HEK293 (cell line): ENCODE results near the gene NCOA6.

Source experiments
- CTCF ChIA-PET: fragments of 350-600 bp; formaldehyde crosslinking; extraction: SDS; loops from one replicate; lab custom pipeline; 2021; ENCODE audit warnings: antibody characterized with exemption; lab: Yijun Ruan, JAX
- POLR2A ChIA-PET: fragments of 300-600 bp; formaldehyde crosslinking; extraction: SDS; loops from one replicate; lab custom pipeline; 2020; ENCODE audit warnings: antibody characterized with exemption, inconsistent platforms; lab: Yijun Ruan, JAX
- H3K27ac ChIP-seq: fragments of 200-500 bp; sonication (Bioruptor generic); 2 replicates; pipeline ENCODE4 v1.5.1; 2014; ENCODE audit warnings: low read depth, low read length, control low read depth, inconsistent platforms; ENCODE audit errors: extremely low read depth
- H3K36me3 ChIP-seq, 2 experiments: fragments of 200-500 bp in 1 of 2; sonication (Bioruptor generic) in 1 of 2; 1 replicate in 1 of 2; 2 replicates in 1 of 2; pipeline ENCODE4 v1.5.1; 2014 to 2017; ENCODE audit warnings: inconsistent platforms in 2 of 2, low read length in 2 of 2; ENCODE audit not compliant: control insufficient read depth in 2 of 2, insufficient read depth in 1 of 2
- H3K4me1 ChIP-seq: fragments of 200-500 bp; sonication (Bioruptor generic); 2 replicates; pipeline ENCODE4 v1.5.1; 2014; ENCODE audit warnings: mild to moderate bottlenecking, low read length, inconsistent platforms; ENCODE audit not compliant: control insufficient read depth, insufficient read depth
- H3K4me3 ChIP-seq: 2 replicates; pipeline ENCODE4 v1.5.1; 2011; ENCODE audit warnings: low read depth, mild to moderate bottlenecking, control low read depth, low read length, moderate library complexity
- H3K9me3 ChIP-seq: fragments of 200-500 bp; sonication (Bioruptor generic); 2 replicates; pipeline ENCODE4 v1.5.1; 2014; ENCODE audit warnings: low read depth, low read length, inconsistent platforms; ENCODE audit not compliant: control insufficient read depth, insufficient read depth
- GLI2 ChIP-seq: fragments of 450-650 bp; formaldehyde crosslinking; IDR thresholded peaks from 2 replicates; pipeline ENCODE4; 2017; ENCODE audit warnings: missing biosample characterization, missing genetic modification characterization, low read depth, borderline replicate concordance
- OSR2 ChIP-seq: fragments of 450-650 bp; formaldehyde crosslinking; IDR thresholded peaks from 2 replicates; pipeline ENCODE4 v1.5.1; 2016; ENCODE audit warnings: missing biosample characterization, missing genetic modification characterization
- OVOL3 ChIP-seq: fragments of 450-650 bp; formaldehyde crosslinking; IDR thresholded peaks from 2 replicates; pipeline ENCODE4 v1.5.1; 2016; ENCODE audit warnings: missing biosample characterization, missing genetic modification characterization
- REPIN1 ChIP-seq: fragments of 450-650 bp; formaldehyde crosslinking; IDR thresholded peaks from 2 replicates; pipeline ENCODE4 v1.5.1; 2017; ENCODE audit warnings: missing biosample characterization, missing genetic modification characterization, low read depth
- SCRT1 ChIP-seq: fragments of 450-650 bp; formaldehyde crosslinking; IDR thresholded peaks from 2 replicates; pipeline ENCODE4 v1.5.1; 2016; ENCODE audit warnings: missing biosample characterization, missing genetic modification characterization, borderline replicate concordance
- SCRT2 ChIP-seq: fragments of 450-650 bp; formaldehyde crosslinking; IDR thresholded peaks from 2 replicates; pipeline ENCODE4 v1.5.1; 2016; ENCODE audit warnings: missing biosample characterization, missing genetic modification characterization
- SP7 ChIP-seq: fragments of 450-650 bp; formaldehyde crosslinking; IDR thresholded peaks from 2 replicates; pipeline ENCODE4 v1.5.1; 2016; ENCODE audit warnings: missing biosample characterization, missing genetic modification characterization
- WT1 ChIP-seq: fragments of 450-650 bp; formaldehyde crosslinking; IDR thresholded peaks from 2 replicates; pipeline ENCODE4 v1.5.1; 2016; ENCODE audit warnings: missing biosample characterization, missing genetic modification characterization
- ZBTB8A ChIP-seq: fragments of 450-650 bp; formaldehyde crosslinking; IDR thresholded peaks from 2 replicates; pipeline ENCODE4 v1.5.1; 2016; ENCODE audit warnings: missing biosample characterization, missing genetic modification characterization
- ZEB2 ChIP-seq: fragments of 450-650 bp; formaldehyde crosslinking; IDR thresholded peaks from 2 replicates; pipeline ENCODE4 v1.5.1; 2016; ENCODE audit warnings: missing biosample characterization, missing genetic modification characterization
- ZFHX2 ChIP-seq: fragments of 450-650 bp; formaldehyde crosslinking; conservative IDR thresholded peaks from 2 replicates; pipeline ENCODE4 v1.5.1; 2016; ENCODE audit warnings: missing biosample characterization, missing genetic modification characterization
- ZNF121 ChIP-seq: fragments of 450-650 bp; formaldehyde crosslinking; IDR thresholded peaks from 2 replicates; pipeline ENCODE4 v1.5.1; 2016; ENCODE audit warnings: missing biosample characterization, missing genetic modification characterization
- ZNF157 ChIP-seq: fragments of 450-650 bp; formaldehyde crosslinking; IDR thresholded peaks from 2 replicates; pipeline ENCODE4 v1.5.1; 2016; ENCODE audit warnings: missing biosample characterization, missing genetic modification characterization
- ZNF174 ChIP-seq: fragments of 450-650 bp; formaldehyde crosslinking; IDR thresholded peaks from 2 replicates; pipeline ENCODE4 v1.5.0; 2017; ENCODE audit warnings: missing biosample characterization, mild to moderate bottlenecking, missing genetic modification characterization
- ZNF350 ChIP-seq: fragments of 450-650 bp; formaldehyde crosslinking; IDR thresholded peaks from 2 replicates; pipeline ENCODE4 v1.5.0; 2017; ENCODE audit warnings: missing biosample characterization, mild to moderate bottlenecking, missing genetic modification characterization
- ZNF423 ChIP-seq: fragments of 450-650 bp; formaldehyde crosslinking; IDR thresholded peaks from 2 replicates; pipeline ENCODE4 v1.5.1; 2016; ENCODE audit warnings: missing biosample characterization, missing genetic modification characterization
- ZNF510 ChIP-seq: fragments of 450-650 bp; formaldehyde crosslinking; IDR thresholded peaks from 2 replicates; pipeline ENCODE4 v1.5.1; 2018; ENCODE audit warnings: mild to moderate bottlenecking, missing genetic modification characterization, missing biosample characterization; ENCODE audit not compliant: insufficient replicate concordance
- ZNF600 ChIP-seq: fragments of 450-650 bp; formaldehyde crosslinking; IDR thresholded peaks from 2 replicates; pipeline ENCODE4 v1.5.1; 2016; ENCODE audit warnings: missing biosample characterization, missing genetic modification characterization
- ZNF629 ChIP-seq: fragments of 450-650 bp; formaldehyde crosslinking; IDR thresholded peaks from 2 replicates; pipeline ENCODE4 v1.5.1; 2017; ENCODE audit warnings: missing biosample characterization, missing genetic modification characterization
- ZNF654 ChIP-seq: fragments of 450-650 bp; formaldehyde crosslinking; IDR thresholded peaks from 2 replicates; pipeline ENCODE4 v1.5.1; 2016; ENCODE audit warnings: low read depth, missing biosample characterization, missing genetic modification characterization
- ZNF76 ChIP-seq: fragments of 450-650 bp; formaldehyde crosslinking; IDR thresholded peaks from 2 replicates; pipeline ENCODE4; 2016; ENCODE audit warnings: low read depth, missing biosample characterization, missing genetic modification characterization, borderline replicate concordance
- ZNF791 ChIP-seq: fragments of 450-650 bp; formaldehyde crosslinking; IDR thresholded peaks from 2 replicates; pipeline ENCODE4 v1.5.1; 2016; ENCODE audit warnings: missing biosample characterization, missing genetic modification characterization
- TF ChIP-seq, protein P1 (sequence below): fragments of 450-650 bp; formaldehyde crosslinking; IDR thresholded peaks from 2 replicates; pipeline ENCODE4 v1.5.1; 2016; ENCODE audit warnings: missing biosample characterization, missing genetic modification characterization, low read depth
- TF ChIP-seq, protein P2 (sequence below): fragments of 450-650 bp; formaldehyde crosslinking; IDR thresholded peaks from 2 replicates; pipeline ENCODE4 v1.5.1; 2016; ENCODE audit warnings: missing biosample characterization, missing genetic modification characterization
- TF ChIP-seq, protein P3 (sequence below): fragments of 450-650 bp; formaldehyde crosslinking; IDR thresholded peaks from 2 replicates; pipeline ENCODE4 v1.5.1; 2017; ENCODE audit warnings: missing biosample characterization, missing genetic modification characterization
- TF ChIP-seq, protein P4 (sequence below): fragments of 450-650 bp; formaldehyde crosslinking; IDR thresholded peaks from 2 replicates; pipeline ENCODE4 v1.5.1; 2017; ENCODE audit warnings: missing biosample characterization, mild to moderate bottlenecking, missing genetic modification characterization, moderate library complexity
- TF ChIP-seq, protein P5 (sequence below): fragments of 450-650 bp; formaldehyde crosslinking; IDR thresholded peaks from 2 replicates; pipeline ENCODE4 v1.5.1; 2016; ENCODE audit warnings: missing biosample characterization, missing genetic modification characterization
- TF ChIP-seq, protein P6 (sequence below): fragments of 450-650 bp; formaldehyde crosslinking; IDR thresholded peaks from 2 replicates; pipeline ENCODE4 v1.5.1; 2017; ENCODE audit warnings: missing biosample characterization, missing genetic modification characterization

NCOA6 gene

DNA sequence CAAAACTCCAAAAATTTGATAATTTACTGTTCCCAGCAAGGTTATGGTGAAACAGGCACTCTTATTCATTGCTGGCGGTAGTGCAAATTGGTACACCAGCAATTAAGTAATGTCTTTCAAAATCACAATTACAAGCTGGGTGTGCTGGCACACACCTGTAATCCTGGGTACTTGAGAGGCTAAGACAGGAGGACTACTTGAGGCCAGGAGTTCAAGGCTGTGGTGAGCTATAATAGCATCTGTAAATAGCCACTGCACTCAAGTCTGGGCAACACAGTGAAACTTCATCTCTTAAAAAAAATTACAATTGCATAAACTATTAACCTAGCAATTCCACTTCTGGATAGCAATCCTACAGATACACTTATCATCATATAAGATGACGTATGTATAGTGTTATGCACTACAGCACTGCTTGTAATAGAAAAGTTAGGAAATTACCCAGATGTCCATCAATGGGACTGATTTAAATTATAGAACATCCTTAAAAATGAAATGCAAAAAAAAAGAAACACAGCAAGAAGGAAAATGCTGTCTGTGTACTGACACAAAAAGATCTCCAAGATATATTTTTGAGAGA, 31.4 kb downstream of the NCOA6 start:
- no peak overlapping the region for H3K4me3 ChIP-seq
- CTCF ChIA-PET: no interaction called here

More for the DNA sequence above, 31.4 kb downstream of the NCOA6 start:
- H3K9me3 ChIP-seq: no peaks in the 10 kb centered on the region
- POLR2A ChIA-PET: interaction anchor here (0.9 kb wide), 1 partner anchor 30 kb away, joined by 3 read pairs; no protein-coding TSS in a partner anchor
- H3K27ac ChIP-seq: no peak overlapping the region
- TF ChIP-seq ZNF174 (tag by site-specific recombination) (no peak), OSR2 (tag by site-specific recombination) (peak; percentile 95), ZNF157 (no peak), ZNF423 (no peak), ZNF654 (tag by site-specific recombination) (no peak), WT1 (tag by site-specific recombination) (peak; percentile 41; the same call in 1 of the 2 replicates), REPIN1 (tag by site-specific recombination) (no peak), ZNF791 (no peak), OVOL3 (tag by site-specific recombination) (0 out of 2 replicates have a peak, but pooled peaks have one; percentile 19), SCRT1 (tag by site-specific recombination) (peak; percentile 62), ZNF629 (peak; percentile 44), ZNF600 (tag by site-specific recombination) (peak; percentile 64; the same call in 1 of the 2 replicates), ZBTB8A (tag by site-specific recombination) (no peak), GLI2 (tag by site-specific recombination) (0 out of 2 replicates have a peak, but pooled peaks have one; percentile 43), ZNF350 (tag by site-specific recombination) (no peak), ZNF510 (tag by site-specific recombination) (no peak), ZNF76 (tag by site-specific recombination) (no peak; the same call in 1 of the 2 replicates), ZNF121 (tag by site-specific recombination) (no peak), ZEB2 (tag by site-specific recombination) (0 out of 2 replicates have a peak, but pooled peaks have one; percentile 64), ZFHX2 (tag by site-specific recombination) (no peak), SCRT2 (tag by site-specific recombination) (0 out of 2 replicates have a peak, but pooled peaks have one; percentile 42), SP7 (tag by site-specific recombination) (peak; percentile 77; the same call in 1 of the 2 replicates)
- TF ChIP-seq, protein P1, sequence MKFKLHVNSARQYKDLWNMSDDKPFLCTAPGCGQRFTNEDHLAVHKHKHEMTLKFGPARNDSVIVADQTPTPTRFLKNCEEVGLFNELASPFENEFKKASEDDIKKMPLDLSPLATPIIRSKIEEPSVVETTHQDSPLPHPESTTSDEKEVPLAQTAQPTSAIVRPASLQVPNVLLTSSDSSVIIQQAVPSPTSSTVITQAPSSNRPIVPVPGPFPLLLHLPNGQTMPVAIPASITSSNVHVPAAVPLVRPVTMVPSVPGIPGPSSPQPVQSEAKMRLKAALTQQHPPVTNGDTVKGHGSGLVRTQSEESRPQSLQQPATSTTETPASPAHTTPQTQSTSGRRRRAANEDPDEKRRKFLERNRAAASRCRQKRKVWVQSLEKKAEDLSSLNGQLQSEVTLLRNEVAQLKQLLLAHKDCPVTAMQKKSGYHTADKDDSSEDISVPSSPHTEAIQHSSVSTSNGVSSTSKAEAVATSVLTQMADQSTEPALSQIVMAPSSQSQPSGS (tag by site-specific recombination): peak; percentile 89
- TF ChIP-seq, protein P2, sequence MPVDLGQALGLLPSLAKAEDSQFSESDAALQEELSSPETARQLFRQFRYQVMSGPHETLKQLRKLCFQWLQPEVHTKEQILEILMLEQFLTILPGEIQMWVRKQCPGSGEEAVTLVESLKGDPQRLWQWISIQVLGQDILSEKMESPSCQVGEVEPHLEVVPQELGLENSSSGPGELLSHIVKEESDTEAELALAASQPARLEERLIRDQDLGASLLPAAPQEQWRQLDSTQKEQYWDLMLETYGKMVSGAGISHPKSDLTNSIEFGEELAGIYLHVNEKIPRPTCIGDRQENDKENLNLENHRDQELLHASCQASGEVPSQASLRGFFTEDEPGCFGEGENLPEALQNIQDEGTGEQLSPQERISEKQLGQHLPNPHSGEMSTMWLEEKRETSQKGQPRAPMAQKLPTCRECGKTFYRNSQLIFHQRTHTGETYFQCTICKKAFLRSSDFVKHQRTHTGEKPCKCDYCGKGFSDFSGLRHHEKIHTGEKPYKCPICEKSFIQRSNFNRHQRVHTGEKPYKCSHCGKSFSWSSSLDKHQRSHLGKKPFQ: peak; percentile 28; the same call in 1 of the 2 replicates
- TF ChIP-seq, protein P3, sequence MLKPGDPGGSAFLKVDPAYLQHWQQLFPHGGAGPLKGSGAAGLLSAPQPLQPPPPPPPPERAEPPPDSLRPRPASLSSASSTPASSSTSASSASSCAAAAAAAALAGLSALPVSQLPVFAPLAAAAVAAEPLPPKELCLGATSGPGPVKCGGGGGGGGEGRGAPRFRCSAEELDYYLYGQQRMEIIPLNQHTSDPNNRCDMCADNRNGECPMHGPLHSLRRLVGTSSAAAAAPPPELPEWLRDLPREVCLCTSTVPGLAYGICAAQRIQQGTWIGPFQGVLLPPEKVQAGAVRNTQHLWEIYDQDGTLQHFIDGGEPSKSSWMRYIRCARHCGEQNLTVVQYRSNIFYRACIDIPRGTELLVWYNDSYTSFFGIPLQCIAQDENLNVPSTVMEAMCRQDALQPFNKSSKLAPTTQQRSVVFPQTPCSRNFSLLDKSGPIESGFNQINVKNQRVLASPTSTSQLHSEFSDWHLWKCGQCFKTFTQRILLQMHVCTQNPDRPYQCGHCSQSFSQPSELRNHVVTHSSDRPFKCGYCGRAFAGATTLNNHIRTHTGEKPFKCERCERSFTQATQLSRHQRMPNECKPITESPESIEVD (tag by site-specific recombination): peak; percentile 83
- TF ChIP-seq, protein P4, sequence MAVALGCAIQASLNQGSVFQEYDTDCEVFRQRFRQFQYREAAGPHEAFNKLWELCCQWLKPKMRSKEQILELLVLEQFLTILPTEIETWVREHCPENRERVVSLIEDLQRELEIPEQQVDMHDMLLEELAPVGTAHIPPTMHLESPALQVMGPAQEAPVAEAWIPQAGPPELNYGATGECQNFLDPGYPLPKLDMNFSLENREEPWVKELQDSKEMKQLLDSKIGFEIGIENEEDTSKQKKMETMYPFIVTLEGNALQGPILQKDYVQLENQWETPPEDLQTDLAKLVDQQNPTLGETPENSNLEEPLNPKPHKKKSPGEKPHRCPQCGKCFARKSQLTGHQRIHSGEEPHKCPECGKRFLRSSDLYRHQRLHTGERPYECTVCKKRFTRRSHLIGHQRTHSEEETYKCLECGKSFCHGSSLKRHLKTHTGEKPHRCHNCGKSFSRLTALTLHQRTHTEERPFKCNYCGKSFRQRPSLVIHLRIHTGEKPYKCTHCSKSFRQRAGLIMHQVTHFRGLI: no peak
- TF ChIP-seq, protein P5, sequence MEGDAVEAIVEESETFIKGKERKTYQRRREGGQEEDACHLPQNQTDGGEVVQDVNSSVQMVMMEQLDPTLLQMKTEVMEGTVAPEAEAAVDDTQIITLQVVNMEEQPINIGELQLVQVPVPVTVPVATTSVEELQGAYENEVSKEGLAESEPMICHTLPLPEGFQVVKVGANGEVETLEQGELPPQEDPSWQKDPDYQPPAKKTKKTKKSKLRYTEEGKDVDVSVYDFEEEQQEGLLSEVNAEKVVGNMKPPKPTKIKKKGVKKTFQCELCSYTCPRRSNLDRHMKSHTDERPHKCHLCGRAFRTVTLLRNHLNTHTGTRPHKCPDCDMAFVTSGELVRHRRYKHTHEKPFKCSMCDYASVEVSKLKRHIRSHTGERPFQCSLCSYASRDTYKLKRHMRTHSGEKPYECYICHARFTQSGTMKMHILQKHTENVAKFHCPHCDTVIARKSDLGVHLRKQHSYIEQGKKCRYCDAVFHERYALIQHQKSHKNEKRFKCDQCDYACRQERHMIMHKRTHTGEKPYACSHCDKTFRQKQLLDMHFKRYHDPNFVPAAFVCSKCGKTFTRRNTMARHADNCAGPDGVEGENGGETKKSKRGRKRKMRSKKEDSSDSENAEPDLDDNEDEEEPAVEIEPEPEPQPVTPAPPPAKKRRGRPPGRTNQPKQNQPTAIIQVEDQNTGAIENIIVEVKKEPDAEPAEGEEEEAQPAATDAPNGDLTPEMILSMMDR: no peak
- TF ChIP-seq, protein P6, sequence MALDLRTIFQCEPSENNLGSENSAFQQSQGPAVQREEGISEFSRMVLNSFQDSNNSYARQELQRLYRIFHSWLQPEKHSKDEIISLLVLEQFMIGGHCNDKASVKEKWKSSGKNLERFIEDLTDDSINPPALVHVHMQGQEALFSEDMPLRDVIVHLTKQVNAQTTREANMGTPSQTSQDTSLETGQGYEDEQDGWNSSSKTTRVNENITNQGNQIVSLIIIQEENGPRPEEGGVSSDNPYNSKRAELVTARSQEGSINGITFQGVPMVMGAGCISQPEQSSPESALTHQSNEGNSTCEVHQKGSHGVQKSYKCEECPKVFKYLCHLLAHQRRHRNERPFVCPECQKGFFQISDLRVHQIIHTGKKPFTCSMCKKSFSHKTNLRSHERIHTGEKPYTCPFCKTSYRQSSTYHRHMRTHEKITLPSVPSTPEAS (tag by site-specific recombination): no peak
- H3K4me1 ChIP-seq: peaks cover 33% of the 10 kb centered on the region
- peaks cover 3 to 7% of the 10 kb centered on the region in 2 experiments; a peak in 2 of 3 replicates for H3K36me3 ChIP-seq
